IPS-NIHi7 (cell line): Measurements from ENCODE around the gene TGM5.
"Not testable (repeated sequence)": the region's sequence is repeated elsewhere in the genome, so short reads cannot be mapped to it uniquely, and the experiment has no call there.

Experiments used
- DNase-seq: peaks from one replicate; pipeline ENCODE4 v3.0.0; 2012; ENCODE audit warnings: mixed read lengths; ENCODE audit errors: extremely low spot score

The TGM5 gene

DNA sequence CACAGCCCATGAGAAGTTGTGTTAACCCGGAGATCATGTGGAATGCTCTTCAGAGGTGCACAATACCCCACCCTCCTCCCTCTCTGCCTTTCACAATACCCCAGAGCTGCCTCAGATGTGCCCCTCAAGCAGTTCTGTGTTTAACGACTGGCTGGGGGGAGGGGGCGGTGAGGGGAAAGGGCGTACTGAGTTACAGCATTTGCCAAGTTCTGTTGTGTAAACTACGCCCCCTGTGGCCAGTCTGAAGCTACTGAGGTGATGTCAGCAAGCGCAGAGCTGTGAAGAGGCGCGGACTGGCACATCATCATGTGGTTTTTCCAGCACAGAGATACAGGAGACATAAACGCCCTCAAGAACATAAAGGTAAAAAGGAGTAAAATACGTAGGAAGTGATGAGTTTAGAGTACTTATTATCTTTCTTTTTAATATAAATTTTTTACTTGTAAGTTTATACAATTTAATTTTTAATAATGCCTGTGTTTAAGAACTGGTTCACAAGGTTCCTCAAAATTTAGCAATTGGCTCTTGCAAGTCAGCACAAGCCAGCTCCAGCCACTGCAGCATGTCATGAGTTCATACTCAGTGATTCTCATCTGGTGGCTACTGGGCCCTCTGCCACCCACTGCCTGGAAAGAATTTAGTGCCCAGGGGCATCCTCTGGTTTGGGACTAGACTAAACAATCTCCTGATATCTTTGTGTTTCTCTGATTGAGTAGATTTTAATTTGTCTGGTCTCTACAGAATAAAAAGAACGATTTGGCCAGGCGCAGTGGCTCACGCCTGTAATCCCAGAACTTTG is 47.6 kb downstream of the TGM5 start:
- DNase-seq: peak; percentile 88

GRCh38 chr15:43215961-43216360 is 50.8 kb downstream of the TGM5 start:
- no peak for DNase-seq

DNA sequence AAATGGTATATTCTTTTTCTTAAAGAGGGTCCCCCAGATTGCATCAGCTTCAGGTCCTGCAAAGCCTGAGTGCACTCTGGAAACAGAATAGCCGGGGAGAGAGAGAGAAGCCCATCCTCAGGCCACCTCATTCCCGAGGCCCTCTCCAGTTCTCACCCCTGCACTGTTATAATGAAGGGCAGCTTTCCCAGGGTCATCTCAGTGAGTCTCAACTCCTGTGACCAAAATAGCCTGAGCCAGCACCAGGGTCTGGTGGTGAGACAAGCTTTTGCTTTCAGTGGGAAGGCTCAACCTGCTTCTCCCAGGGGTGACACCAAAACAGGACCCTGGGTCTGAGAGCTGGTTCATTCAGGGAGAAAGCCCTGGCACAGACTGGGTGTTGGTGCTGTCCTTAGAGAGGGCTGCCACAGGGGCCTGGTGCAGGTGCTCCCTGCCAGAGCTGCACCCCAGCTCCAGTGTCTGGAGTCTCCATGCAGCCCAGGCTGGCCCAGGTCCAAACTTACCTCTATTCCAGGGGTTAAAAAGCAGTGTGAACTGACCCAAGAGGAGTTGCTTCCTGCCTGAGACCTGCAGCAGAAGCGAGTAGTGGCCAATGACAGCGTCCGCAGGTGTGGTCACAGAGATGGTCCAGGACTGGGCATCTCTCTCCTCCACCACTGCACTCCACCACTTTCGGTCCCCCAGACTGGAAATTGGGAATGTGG is 52.0 kb downstream of the TGM5 start:
- DNase-seq: no peak

GRCh38 chr15:43214169-43214568 is 52.6 kb downstream of the TGM5 start:
- DNase-seq: no peak

GRCh38 chr15:43213466-43213865 is 53.3 kb downstream of the TGM5 start:
- no peak for DNase-seq

- DNase-seq: no peak
Measured at GRCh38 chr15:43212951-43213350, 53.8 kb downstream of the TGM5 start.

GRCh38 chr15:43212299-43212698 is 54.4 kb downstream of the TGM5 start:
- no peak for DNase-seq

DNA sequence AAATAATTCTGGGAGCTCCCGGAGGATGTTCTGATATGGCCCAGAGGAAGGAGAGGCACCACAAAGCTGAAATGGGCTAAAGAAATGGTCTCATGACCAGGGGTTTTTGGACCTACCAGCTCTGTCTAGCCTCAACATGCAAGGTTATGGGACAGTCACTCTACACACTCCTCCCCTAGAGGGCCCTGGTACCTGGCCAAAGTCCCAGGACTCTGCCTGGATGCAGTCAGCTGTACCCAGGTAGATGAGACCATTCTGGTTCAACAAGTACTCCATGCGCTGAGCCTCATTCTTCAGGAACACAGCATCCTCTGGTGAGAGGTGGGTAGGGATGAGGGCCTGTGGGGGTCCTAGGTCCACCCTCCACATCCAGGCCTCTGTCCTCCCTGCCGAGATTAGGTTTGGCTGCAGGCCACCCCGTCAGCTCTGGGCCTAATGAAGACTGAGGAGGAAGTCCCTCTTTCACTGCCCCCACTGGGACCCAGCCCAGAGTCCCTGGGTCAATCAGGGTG is 55.4 kb downstream of the TGM5 start:
- DNase-seq: no peak

- DNase-seq: no peak
Measured at GRCh38 chr15:43210807-43211206, 55.9 kb downstream of the TGM5 start.

DNA sequence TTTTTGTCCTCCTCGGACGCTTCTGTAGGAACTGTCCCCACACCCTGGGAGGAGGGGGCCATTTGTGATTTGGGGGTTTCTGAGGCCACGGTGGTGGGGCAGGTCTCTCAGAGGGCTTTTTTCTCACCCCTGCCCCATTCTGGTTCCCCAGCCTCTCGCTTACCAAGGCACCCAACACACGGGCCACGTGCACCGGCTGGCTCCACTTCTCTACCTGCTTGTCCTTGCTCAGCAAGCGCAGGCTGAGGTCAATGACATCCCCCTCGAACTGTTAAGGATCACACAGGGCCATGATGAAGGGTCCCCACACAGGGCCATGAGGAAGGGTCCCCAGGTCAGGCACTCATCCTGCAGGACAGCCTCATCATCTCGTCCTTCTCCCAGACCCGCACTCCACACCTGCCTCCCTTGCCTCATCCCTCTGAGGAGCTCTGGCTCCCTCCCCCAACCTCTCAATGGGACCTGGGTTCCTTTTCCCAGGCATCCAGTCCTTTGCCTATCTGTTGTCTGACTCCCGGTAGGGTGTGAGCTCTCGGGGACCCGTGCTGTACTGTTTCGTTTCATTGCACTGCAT is 56.5 kb downstream of the TGM5 start:
- DNase-seq: no peak

DNA sequence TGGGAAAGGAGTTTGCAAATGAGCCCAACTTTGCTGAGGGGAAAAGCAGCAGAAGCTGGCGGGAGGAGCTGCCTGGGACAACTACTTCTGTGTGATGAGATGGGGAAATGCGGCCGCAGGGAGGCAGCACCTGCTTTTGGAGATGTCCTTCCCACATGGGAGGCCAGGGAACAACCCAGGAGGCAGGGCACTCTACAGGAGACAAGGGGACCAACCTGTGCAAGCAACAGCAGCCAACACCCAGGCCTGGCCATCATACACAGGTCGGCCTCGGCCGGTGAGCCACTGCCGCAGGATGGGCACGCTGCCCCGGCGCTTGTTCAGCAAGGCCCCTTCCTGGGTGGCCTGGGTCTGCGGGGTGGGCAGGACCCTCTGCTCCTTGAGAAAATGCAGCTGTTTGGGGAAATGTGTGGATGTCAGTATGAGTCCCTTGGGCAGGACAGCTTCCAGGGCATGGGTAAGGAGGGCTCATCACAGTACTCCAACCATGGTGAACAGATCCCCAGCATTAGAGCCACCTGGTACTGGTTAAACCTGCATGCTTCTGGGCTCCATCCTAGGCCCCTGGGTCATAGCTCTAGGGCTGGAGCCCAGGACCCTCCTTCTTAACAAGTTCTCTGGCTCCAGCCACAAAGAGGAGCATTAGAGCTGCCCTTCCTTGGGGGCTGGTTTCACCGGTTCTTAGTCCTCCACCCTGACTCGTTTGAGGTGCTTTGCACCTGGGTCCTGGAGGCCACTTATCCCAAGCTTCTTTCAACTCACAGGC is 57.5 kb downstream of the TGM5 start:
- peak; percentile 86 for DNase-seq

DNA sequence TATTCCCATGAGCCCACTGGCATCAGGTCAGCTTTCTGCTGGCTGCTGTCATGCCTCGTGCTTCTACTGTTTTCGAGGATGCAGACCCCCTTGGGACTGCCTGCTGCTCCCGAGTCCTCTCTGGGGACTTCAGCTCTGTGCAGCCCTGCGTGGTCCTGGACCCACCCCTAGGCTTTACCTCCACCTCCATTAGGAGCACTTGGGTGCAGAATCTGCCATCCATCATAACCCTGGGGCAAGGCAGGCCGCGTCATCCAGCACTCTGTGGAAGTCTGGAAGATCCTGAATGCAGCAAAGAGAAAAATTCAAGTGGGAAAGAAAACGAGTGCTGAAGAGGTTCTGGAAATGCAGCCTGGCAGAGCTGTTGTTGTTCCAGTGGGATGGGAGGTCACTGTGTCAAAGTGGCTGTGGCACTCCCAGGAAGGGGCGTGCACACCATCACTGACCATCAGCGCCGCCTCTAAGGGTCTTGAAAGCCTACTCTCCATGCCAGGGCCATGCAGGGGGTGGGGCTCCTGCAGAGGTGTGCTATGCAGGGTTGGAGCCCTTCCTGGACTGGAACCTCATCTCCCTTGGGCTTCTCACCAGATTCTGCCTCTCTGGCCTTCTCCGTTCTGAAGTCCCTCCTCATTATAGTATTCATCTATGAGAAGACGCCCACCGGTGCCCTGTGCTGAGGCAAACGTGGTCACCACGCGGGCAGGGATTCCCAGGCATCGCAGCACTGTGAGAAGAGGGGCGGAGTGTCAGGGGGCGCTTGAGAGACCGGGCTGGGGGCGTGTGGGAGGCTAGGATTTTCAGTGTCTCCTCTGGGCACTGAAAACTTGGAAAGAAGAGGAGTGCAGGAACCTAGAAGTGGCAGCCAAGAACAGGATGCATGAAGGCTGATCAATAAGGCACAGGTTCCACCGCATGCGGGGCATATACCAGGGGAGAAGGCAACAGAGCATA is 58.4 kb downstream of the TGM5 start:
- no peak for DNase-seq

- no peak for DNase-seq
Measured at GRCh38 chr15:43207024-43207423, 59.7 kb downstream of the TGM5 start.

DNA sequence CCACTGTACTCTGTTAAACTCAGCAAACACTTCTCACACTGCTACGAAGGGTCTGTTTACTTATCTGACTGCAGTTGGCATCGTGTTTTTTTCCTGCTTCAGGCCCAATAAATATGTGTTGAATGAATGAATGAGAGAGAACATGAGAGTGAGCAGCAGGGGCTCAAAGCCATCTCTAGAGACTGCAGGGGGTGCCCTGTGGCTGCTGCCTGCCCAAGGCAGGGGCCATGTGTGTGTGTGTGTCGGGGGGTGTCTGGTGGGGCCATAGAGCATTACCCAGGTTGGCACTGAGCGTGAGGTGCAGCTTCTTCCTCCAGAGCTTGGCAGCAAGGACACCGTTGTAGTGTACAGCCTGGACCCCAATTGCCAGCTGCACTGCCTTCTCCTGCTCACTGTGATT is 60.7 kb downstream of the TGM5 start:
- DNase-seq: no peak

DNA sequence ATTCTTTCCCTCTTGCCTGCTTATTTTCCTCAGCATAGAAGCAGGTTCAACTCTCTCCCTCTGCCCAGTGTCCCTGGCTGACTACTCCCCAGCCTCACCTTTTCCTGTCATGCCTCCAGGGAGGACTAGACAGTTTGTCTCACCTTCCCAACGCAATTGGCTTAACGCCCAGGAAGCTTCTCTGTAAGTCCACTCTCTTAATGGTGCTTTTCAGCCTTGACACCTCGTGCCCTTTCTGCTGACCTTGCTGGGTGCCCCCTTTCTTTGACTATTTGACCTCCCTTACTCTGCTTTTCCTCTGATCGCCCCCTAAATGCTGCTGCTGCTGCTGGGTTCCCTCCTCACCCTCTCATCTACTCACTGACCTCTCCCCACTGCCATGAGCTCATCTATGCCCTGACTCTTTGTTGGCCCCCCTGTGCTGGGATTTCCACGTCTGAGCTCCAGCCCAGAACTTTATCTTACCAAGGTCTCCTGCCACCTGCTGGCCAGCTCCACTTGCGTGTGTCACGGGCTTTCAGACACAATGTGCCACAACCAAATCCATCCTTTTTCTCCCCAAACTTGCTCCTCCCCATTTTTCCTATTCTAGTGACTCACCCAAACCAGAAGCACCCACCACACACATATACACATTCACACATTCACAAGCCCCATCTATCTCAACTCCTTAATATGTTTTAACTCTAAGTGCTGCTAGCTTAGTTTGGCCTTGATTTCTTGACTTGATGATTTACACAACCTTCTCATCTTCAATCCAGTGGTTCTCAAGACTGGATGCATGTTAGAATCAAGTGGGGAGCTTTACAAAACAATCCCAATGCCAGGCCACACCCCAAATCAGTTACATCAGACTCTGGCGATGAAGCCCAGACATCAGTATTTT is 62.5 kb downstream of the TGM5 start:
- DNase-seq: peak; percentile 82

- no peak for DNase-seq
Measured at GRCh38 chr15:43199945-43200488, 66.7 kb downstream of the TGM5 start.

DNA sequence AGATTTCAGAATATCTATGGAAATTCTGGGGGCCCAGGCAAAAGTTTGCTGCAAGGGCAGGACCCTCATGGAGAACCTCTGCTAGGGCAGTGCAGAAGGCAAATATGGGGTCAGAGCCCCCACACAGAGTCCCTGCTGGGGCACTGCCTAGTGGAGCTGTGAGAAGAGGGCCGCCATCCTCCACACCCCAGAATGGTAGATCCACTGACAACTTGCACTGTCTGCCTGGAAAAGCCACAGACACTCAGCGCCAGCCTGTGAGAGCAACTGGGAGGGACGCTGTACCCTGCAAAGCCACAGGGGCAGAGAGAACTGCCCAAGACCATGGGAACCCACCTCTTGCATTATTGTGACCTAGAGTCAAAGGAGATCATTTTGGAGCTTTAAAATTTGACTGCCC is 67.7 kb downstream of the TGM5 start:
- no peak for DNase-seq

DNA sequence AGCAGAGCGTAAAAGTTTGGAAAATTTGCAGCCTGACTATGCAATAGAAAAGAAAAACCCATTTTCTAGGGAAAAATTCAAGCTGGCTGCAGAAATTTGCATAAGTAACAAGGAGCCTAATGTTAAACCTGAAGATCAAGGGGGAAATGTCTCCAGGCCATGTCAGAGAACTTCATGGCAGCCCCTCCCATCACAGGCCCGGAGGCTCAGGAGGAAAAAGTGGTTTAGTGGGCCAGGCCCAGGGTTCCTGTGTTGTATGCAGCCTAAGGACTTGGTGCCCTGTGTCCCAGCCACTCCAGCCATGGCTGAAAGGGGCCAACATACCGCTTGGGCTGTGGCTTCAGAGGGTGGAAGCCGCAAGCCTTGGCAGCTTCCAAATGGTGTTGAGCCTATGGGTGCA is 68.2 kb downstream of the TGM5 start:
- not testable (repeated sequence) for DNase-seq

- DNase-seq: not testable (repeated sequence)
Measured at GRCh38 chr15:43197773-43198172, 69.0 kb downstream of the TGM5 start.
